Suprapubic skin (tissue), 4 donors: ENCODE data around the gene DENND2A.

Experiments used
- EP300 ChIP-seq: sonication (generic); formaldehyde crosslinking; IDR thresholded peaks from one replicate; pipeline ENCODE4 v1.6.1; 2017; ENCODE audit warnings: antibody characterized with exemption
- POLR2A ChIP-seq, 2 donors: fragments of 450-650 bp; IDR thresholded peaks; one replicate each; pipeline ENCODE4 v1.6.1; 2017; ENCODE audit warnings: antibody characterized with exemption in 2 of 2, mild to moderate bottlenecking in 2 of 2, moderate library complexity in 2 of 2
- POLR2AphosphoS5 ChIP-seq, 3 donors: sonication (generic); formaldehyde crosslinking; IDR thresholded peaks; one replicate each; pipeline ENCODE4 v1.6.1; 2017; ENCODE audit warnings: antibody characterized with exemption in 3 of 3
- TF ChIP-seq, protein P1 (sequence below), 2 donors: fragments of 200-600 bp in 1 of 2; fragments of 450-650 bp in 1 of 2; sonication (generic) in 1 of 2; IDR thresholded peaks; one replicate each; pipeline ENCODE4 v1.5.1; 2016 to 2019; ENCODE audit warnings: antibody characterized with exemption in 2 of 2, mild to moderate bottlenecking in 1 of 2, moderate library complexity in 1 of 2

DNA sequence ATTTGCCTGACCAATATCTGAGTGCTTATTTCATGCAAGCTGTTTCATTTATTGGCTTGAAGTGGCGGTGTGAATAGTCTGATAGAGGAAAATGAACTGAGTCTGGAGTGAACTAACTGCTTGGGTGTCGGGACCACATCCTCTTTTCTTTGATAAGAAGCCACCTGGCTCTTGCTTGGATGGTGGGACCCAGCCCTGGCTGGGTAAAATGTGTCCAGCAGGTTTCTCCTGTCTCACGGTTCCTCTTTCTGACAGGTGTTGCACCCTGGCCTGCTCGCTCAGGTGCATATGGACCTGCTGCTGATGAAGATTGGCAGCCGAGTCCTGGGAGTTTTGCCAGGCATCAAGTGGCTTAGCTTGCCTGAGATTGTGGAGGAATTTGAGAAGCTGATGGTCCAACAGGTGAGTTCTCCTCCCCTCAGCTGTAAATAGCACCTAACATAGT is 33.8 kb upstream of the DENND2A start:
- TF ChIP-seq, protein P1, sequence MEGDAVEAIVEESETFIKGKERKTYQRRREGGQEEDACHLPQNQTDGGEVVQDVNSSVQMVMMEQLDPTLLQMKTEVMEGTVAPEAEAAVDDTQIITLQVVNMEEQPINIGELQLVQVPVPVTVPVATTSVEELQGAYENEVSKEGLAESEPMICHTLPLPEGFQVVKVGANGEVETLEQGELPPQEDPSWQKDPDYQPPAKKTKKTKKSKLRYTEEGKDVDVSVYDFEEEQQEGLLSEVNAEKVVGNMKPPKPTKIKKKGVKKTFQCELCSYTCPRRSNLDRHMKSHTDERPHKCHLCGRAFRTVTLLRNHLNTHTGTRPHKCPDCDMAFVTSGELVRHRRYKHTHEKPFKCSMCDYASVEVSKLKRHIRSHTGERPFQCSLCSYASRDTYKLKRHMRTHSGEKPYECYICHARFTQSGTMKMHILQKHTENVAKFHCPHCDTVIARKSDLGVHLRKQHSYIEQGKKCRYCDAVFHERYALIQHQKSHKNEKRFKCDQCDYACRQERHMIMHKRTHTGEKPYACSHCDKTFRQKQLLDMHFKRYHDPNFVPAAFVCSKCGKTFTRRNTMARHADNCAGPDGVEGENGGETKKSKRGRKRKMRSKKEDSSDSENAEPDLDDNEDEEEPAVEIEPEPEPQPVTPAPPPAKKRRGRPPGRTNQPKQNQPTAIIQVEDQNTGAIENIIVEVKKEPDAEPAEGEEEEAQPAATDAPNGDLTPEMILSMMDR (IDR thresholded peaks at IDR 0.05), result no peak
- no peak for TF ChIP-seq POLR2AphosphoS5 (IDR thresholded peaks at IDR 0.05)
- no peak for TF ChIP-seq EP300
- no peak for TF ChIP-seq POLR2A (IDR thresholded peaks at IDR 0.05)
